ENCODE results near the gene CARMIL1.

CARMIL1 gene

DNA sequence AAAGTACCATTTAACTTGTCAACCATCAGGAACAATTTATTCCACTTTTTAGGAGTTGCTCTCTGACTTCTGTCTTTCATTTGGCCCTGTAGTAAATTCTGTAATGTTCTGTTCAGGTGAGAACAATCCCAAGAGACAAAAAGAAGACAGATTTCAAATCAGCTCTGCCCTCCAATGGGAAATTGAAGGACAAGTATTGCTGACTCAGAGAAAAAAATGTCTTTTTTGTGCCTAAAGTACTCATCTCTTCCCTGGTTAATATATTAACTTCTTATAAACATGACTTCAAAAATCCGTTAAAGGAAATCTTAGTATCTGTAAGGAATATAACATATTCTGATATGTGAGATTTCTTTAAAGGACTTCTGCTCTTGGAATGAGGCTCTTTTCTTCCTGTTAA is 334.2 kb downstream of the CARMIL1 start:
- Histone ChIP-seq H3K27me3 (ENCODE audit: control insufficient read depth in 1 of 2, insufficient read depth in 2 of 2, low read length in 2 of 2) (no peaks in the 10 kb centered on the region), H3K27ac (ENCODE audit: low read length) (no peak overlapping the region), H3K9ac (ENCODE audit: low read length in 2 of 2) (no peak overlapping the region), H3K4me1 (ENCODE audit: control insufficient read depth, insufficient read depth, low read length) (no peaks in the 10 kb centered on the region), H3K9me3 (ENCODE audit: control insufficient read depth in 2 of 2, low read length in 2 of 2) (no peaks in the 10 kb centered on the region), H3K36me3 (ENCODE audit: control insufficient read depth in 2 of 2, insufficient read depth in 2 of 2, low read length in 2 of 2) (peaks cover 0 to 3% of the 10 kb centered on the region in 2 donors), H3K4me3 (ENCODE audit: low read length in 2 of 2) (no peak overlapping the region)

DNA sequence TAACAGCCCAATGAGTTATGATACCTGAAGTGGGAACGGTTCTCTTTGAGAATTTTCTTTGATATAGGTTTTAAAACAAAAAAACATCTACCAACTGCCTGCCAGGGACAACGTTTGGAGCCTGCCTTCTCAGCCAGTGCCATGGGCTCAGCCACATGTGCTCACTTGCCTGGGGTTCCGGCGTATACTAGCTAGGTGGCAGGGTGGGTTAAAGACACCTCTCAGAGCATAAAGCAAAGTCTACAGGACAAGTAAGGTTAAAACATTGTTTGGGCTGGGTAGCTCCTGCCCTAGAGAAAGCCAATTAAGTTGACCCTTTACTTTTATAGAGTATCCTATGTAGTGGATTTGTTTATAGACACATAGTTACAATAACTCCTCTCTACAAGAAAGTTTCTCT is 334.9 kb downstream of the CARMIL1 start:
- no peak overlapping the region for H3K9ac ChIP-seq (ENCODE audit: low read length in 2 of 2)
- no peak overlapping the region for H3K27ac ChIP-seq (ENCODE audit: low read length)
- H3K27me3 ChIP-seq (ENCODE audit: control insufficient read depth in 1 of 2, insufficient read depth in 2 of 2, low read length in 2 of 2): no peaks in the 10 kb centered on the region
- H3K36me3 ChIP-seq (ENCODE audit: control insufficient read depth in 2 of 2, insufficient read depth in 2 of 2, low read length in 2 of 2): peaks cover 0 to 3% of the 10 kb centered on the region in 2 donors
- no peak overlapping the region for H3K4me3 ChIP-seq (ENCODE audit: low read length in 2 of 2)
- no peaks in the 10 kb centered on the region for H3K4me1 ChIP-seq (ENCODE audit: control insufficient read depth, insufficient read depth, low read length)
- H3K9me3 ChIP-seq (ENCODE audit: control insufficient read depth in 2 of 2, low read length in 2 of 2): no peaks in the 10 kb centered on the region

DNA sequence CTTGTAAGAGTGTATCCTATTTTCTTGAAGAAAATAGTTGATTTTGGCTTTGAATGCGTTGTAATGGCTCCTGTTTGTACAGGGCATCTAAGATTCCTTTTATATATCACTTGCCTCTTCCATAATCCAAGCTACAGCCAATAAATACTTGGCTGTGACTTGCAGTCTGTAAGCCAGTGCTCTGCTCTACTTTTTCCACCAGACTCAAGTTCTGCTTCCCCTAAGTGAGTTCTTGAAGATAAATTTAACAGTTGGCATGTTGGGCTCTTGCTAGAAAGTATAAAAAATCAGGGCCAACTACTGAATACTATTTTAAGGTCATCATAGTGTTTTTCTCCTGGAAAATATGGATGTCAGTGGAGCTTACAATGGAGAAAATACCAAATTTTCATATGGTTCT is 336.3 kb downstream of the CARMIL1 start:
- Histone ChIP-seq H3K4me3 (ENCODE audit: low read length in 2 of 2) (no peak overlapping the region), H3K4me1 (ENCODE audit: control insufficient read depth, insufficient read depth, low read length) (no peaks in the 10 kb centered on the region), H3K9ac (ENCODE audit: low read length in 2 of 2) (no peak overlapping the region), H3K36me3 (ENCODE audit: control insufficient read depth in 2 of 2, insufficient read depth in 2 of 2, low read length in 2 of 2) (peaks cover 0 to 3% of the 10 kb centered on the region in 2 donors), H3K27me3 (ENCODE audit: control insufficient read depth in 1 of 2, insufficient read depth in 2 of 2, low read length in 2 of 2) (no peaks in the 10 kb centered on the region), H3K27ac (ENCODE audit: low read length) (no peak overlapping the region), H3K9me3 (ENCODE audit: control insufficient read depth in 2 of 2, low read length in 2 of 2) (no peaks in the 10 kb centered on the region)

DNA sequence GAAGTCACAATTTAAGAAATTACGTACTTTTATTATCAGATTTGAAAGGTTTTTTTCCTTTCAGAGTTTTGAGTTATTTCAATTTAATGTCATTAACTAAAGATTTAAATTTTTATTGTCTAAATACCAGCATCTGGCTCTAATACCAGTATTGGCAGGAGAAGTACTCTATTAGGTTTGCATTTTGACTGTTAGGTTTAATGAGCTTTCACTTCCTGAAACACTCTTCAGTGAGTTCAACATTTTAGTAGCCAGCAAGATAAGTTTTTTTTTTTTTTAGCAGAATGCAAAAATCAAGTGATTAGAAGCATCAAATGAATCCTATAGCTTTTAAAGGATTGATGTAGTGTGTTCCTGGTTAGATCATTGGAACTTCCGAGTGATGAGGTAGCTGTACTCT is 338.8 kb downstream of the CARMIL1 start:
- H3K36me3 ChIP-seq (ENCODE audit: control insufficient read depth in 2 of 2, insufficient read depth in 2 of 2, low read length in 2 of 2): peaks cover 0 to 2% of the 10 kb centered on the region in 2 donors
- H3K27me3 ChIP-seq (ENCODE audit: control insufficient read depth in 1 of 2, insufficient read depth in 2 of 2, low read length in 2 of 2): no peaks in the 10 kb centered on the region
- no peak overlapping the region for H3K27ac ChIP-seq (ENCODE audit: low read length)
- no peaks in the 10 kb centered on the region for H3K9me3 ChIP-seq (ENCODE audit: control insufficient read depth in 2 of 2, low read length in 2 of 2)
- H3K9ac ChIP-seq (ENCODE audit: low read length in 2 of 2): no peak overlapping the region
- H3K4me1 ChIP-seq (ENCODE audit: control insufficient read depth, insufficient read depth, low read length): no peaks in the 10 kb centered on the region
- no peak overlapping the region for H3K4me3 ChIP-seq (ENCODE audit: low read length in 2 of 2)

GRCh38 chr6:25619217-25619616 is 340.0 kb downstream of the CARMIL1 start:
- Histone ChIP-seq H3K9ac (ENCODE audit: low read length in 2 of 2) (no peak overlapping the region), H3K27ac (ENCODE audit: low read length) (no peak overlapping the region), H3K4me1 (ENCODE audit: control insufficient read depth, insufficient read depth, low read length) (no peaks in the 10 kb centered on the region), H3K27me3 (ENCODE audit: control insufficient read depth in 1 of 2, insufficient read depth in 2 of 2, low read length in 2 of 2) (no peaks in the 10 kb centered on the region), H3K9me3 (ENCODE audit: control insufficient read depth in 2 of 2, low read length in 2 of 2) (no peaks in the 10 kb centered on the region), H3K36me3 (ENCODE audit: control insufficient read depth in 2 of 2, insufficient read depth in 2 of 2, low read length in 2 of 2) (peaks cover 0 to 2% of the 10 kb centered on the region in 2 donors), H3K4me3 (ENCODE audit: low read length in 2 of 2) (no peak overlapping the region)

DNA sequence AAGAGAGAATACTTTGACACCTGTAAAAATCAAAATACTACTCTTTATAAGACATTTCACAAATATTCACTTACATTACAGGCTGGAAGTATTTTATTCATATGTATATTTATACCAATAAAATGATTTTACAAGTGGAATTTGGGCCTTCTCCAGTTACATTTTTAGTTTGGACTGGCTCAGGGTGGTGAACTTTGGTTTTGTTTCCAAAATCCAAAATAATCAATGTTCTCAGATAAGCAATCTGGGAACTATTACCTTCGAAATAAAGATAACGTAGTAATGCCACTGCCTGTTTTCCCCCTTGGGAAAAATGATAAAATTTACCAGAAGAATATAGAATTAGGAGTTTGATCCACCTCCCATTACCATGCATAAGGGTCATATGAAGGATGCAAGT is 341.2 kb downstream of the CARMIL1 start:
- Histone ChIP-seq H3K9me3 (ENCODE audit: control insufficient read depth in 2 of 2, low read length in 2 of 2) (no peaks in the 10 kb centered on the region), H3K9ac (ENCODE audit: low read length in 2 of 2) (no peak overlapping the region), H3K4me3 (ENCODE audit: low read length in 2 of 2) (no peak overlapping the region), H3K27ac (ENCODE audit: low read length) (no peak overlapping the region), H3K27me3 (ENCODE audit: control insufficient read depth in 1 of 2, insufficient read depth in 2 of 2, low read length in 2 of 2) (no peaks in the 10 kb centered on the region), H3K4me1 (ENCODE audit: control insufficient read depth, insufficient read depth, low read length) (no peaks in the 10 kb centered on the region), H3K36me3 (ENCODE audit: control insufficient read depth in 2 of 2, insufficient read depth in 2 of 2, low read length in 2 of 2) (peaks cover 0 to 2% of the 10 kb centered on the region in 2 donors)

- H3K9me3 ChIP-seq (ENCODE audit: control insufficient read depth in 2 of 2, low read length in 2 of 2): no peaks in the 10 kb centered on the region
- no peak overlapping the region for H3K4me3 ChIP-seq (ENCODE audit: low read length in 2 of 2)
- H3K9ac ChIP-seq (ENCODE audit: low read length in 2 of 2): no peak overlapping the region
- H3K27ac ChIP-seq (ENCODE audit: low read length): no peak overlapping the region
- H3K4me1 ChIP-seq (ENCODE audit: control insufficient read depth, insufficient read depth, low read length): no peaks in the 10 kb centered on the region
- H3K27me3 ChIP-seq (ENCODE audit: control insufficient read depth in 1 of 2, insufficient read depth in 2 of 2, low read length in 2 of 2): no peaks in the 10 kb centered on the region
- peaks cover 0 to 2% of the 10 kb centered on the region in 2 donors for H3K36me3 ChIP-seq (ENCODE audit: control insufficient read depth in 2 of 2, insufficient read depth in 2 of 2, low read length in 2 of 2)
Observed at GRCh38 chr6:25623065-25623464, 343.9 kb downstream of the CARMIL1 start.

- Histone ChIP-seq H3K9ac (ENCODE audit: low read length in 2 of 2) (no peak overlapping the region), H3K27ac (ENCODE audit: low read length) (no peak overlapping the region), H3K4me1 (ENCODE audit: control insufficient read depth, insufficient read depth, low read length) (no peaks in the 10 kb centered on the region), H3K36me3 (ENCODE audit: control insufficient read depth in 2 of 2, insufficient read depth in 2 of 2, low read length in 2 of 2) (peaks cover 0 to 2% of the 10 kb centered on the region in 2 donors), H3K4me3 (ENCODE audit: low read length in 2 of 2) (no peak overlapping the region), H3K27me3 (ENCODE audit: control insufficient read depth in 1 of 2, insufficient read depth in 2 of 2, low read length in 2 of 2) (peaks cover 0 to 2% of the 10 kb centered on the region in 2 donors), H3K9me3 (ENCODE audit: control insufficient read depth in 2 of 2, low read length in 2 of 2) (no peaks in the 10 kb centered on the region)
Observed at GRCh38 chr6:25623879-25624278, 344.7 kb downstream of the CARMIL1 start.

DNA sequence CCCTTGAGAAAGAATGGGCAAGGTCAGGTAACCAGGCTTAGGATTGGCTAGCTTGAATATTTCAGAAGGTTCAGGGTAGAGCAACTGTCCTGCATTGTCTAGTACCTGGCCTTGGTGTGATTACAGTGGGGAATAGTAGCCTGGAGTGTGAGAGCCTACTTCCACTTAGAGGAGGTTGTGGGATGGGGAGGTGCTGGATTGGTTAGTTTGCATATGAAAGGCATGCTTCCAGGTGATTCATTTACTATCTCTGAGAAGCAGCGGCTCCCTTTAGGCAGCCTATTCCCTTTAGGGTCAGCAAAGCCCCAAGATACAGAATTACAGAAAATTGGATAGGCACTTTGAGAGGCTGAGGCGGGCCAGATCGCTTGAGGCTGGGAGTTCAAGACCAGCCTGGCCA is 347.8 kb downstream of the CARMIL1 start:
- no peak overlapping the region for H3K9ac ChIP-seq (ENCODE audit: low read length in 2 of 2)
- peaks cover 0 to 2% of the 10 kb centered on the region in 2 donors for H3K27me3 ChIP-seq (ENCODE audit: control insufficient read depth in 1 of 2, insufficient read depth in 2 of 2, low read length in 2 of 2)
- H3K36me3 ChIP-seq (ENCODE audit: control insufficient read depth in 2 of 2, insufficient read depth in 2 of 2, low read length in 2 of 2): no peaks in the 10 kb centered on the region
- H3K4me3 ChIP-seq (ENCODE audit: low read length in 2 of 2): no peak overlapping the region
- no peaks in the 10 kb centered on the region for H3K9me3 ChIP-seq (ENCODE audit: control insufficient read depth in 2 of 2, low read length in 2 of 2)
- no peaks in the 10 kb centered on the region for H3K4me1 ChIP-seq (ENCODE audit: control insufficient read depth, insufficient read depth, low read length)
- H3K27ac ChIP-seq (ENCODE audit: low read length): no peak overlapping the region

- Histone ChIP-seq H3K4me1 (ENCODE audit: control insufficient read depth, insufficient read depth, low read length) (no peaks in the 10 kb centered on the region), H3K27ac (ENCODE audit: low read length) (no peak overlapping the region), H3K4me3 (ENCODE audit: low read length in 2 of 2) (no peak overlapping the region), H3K9ac (ENCODE audit: low read length in 2 of 2) (no peak overlapping the region), H3K36me3 (ENCODE audit: control insufficient read depth in 2 of 2, insufficient read depth in 2 of 2, low read length in 2 of 2) (no peaks in the 10 kb centered on the region), H3K9me3 (ENCODE audit: control insufficient read depth in 2 of 2, low read length in 2 of 2) (no peaks in the 10 kb centered on the region), H3K27me3 (ENCODE audit: control insufficient read depth in 1 of 2, insufficient read depth in 2 of 2, low read length in 2 of 2) (peaks cover 0 to 2% of the 10 kb centered on the region in 2 donors)
Observed at GRCh38 chr6:25628471-25629197, 349.5 kb downstream of the CARMIL1 start.

- H3K4me3 ChIP-seq (ENCODE audit: low read length in 2 of 2): no peak overlapping the region
- H3K9ac ChIP-seq (ENCODE audit: low read length in 2 of 2): no peak overlapping the region
- H3K27me3 ChIP-seq (ENCODE audit: control insufficient read depth in 1 of 2, insufficient read depth in 2 of 2, low read length in 2 of 2): peaks cover 0 to 2% of the 10 kb centered on the region in 2 donors
Observed at GRCh38 chr6:25629198-25629576, 350.0 kb downstream of the CARMIL1 start.

More at GRCh38 chr6:25629198-25629576, 350.0 kb downstream of the CARMIL1 start:
- H3K9me3 ChIP-seq (ENCODE audit: control insufficient read depth in 2 of 2, low read length in 2 of 2): no peaks in the 10 kb centered on the region
- no peaks in the 10 kb centered on the region for H3K36me3 ChIP-seq (ENCODE audit: control insufficient read depth in 2 of 2, insufficient read depth in 2 of 2, low read length in 2 of 2)
- H3K27ac ChIP-seq (ENCODE audit: low read length): no peak overlapping the region
- H3K4me1 ChIP-seq (ENCODE audit: control insufficient read depth, insufficient read depth, low read length): no peaks in the 10 kb centered on the region
